Calu3 (cell line): Measurements from ENCODE around the gene MCCD1. TPM values are rescaled to one million over a fixed set of nuclear protein-coding genes. Genes with fewer than 3 reads are reported as not detected.

ENCODE experiments used
- BruUV-seq: library from RNA; stranded (reverse); fragments of 400-500 nt; replicated peaks from 2 replicates; lab custom pipeline; 2021; lab: Mats Ljungman, UMichigan
- CTCF ChIA-PET: fragments of 300-600 bp; sonication (Branson Sonifier 250); formaldehyde crosslinking; loops from one replicate; lab custom pipeline; 2022; ENCODE audit warnings: antibody characterized with exemption; lab: Charles Lee
- DNase-seq: peaks from one replicate; pipeline ENCODE4 v3.0.0; 2022
- H3K27ac Mint-ChIP-seq: one replicate; pipeline ENCODE4 v1.8.0; 2022; ENCODE audit warnings: mixed read lengths; ENCODE audit not compliant: unreplicated experiment
- H3K27me3 Mint-ChIP-seq: one replicate; pipeline ENCODE4 v1.8.0; 2022; ENCODE audit warnings: mixed read lengths; ENCODE audit not compliant: unreplicated experiment
- H3K36me3 Mint-ChIP-seq: one replicate; pipeline ENCODE4 v1.8.0; 2022; ENCODE audit warnings: mild to moderate bottlenecking, moderate library complexity, mixed read lengths; ENCODE audit not compliant: insufficient read depth, unreplicated experiment
- H3K4me1 Mint-ChIP-seq: one replicate; pipeline ENCODE4 v1.8.0; 2022; ENCODE audit warnings: mild to moderate bottlenecking, low read depth, mixed read lengths; ENCODE audit not compliant: unreplicated experiment
- H3K4me3 Mint-ChIP-seq: one replicate; pipeline ENCODE4 v1.8.0; 2022; ENCODE audit warnings: mild to moderate bottlenecking, low read depth, moderate library complexity, mixed read lengths; ENCODE audit not compliant: unreplicated experiment
- H3K9me3 Mint-ChIP-seq: one replicate; pipeline ENCODE4 v1.8.0; 2022; ENCODE audit warnings: low read depth, mixed read lengths; ENCODE audit not compliant: unreplicated experiment
- CTCF ChIP-seq: fragments of 200-600 bp; IDR thresholded peaks from one replicate; pipeline ENCODE4 v1.8.0; 2022; ENCODE audit warnings: antibody characterized with exemption; ENCODE audit not compliant: unreplicated experiment
- intact Hi-C: fragments of 100-400 bp; cut with micrococcal nuclease; formaldehyde crosslinking; loops from one replicate; pipeline ENCODE4 v1.10.0; 2022; ENCODE audit not compliant: unreplicated experiment
- total RNA-seq: library from RNA; stranded (reverse); gene quantifications from 2 replicates; pipeline ENCODE4 v1.2.3, GENCODE V29; 2022

Gene MCCD1
- total RNA-seq, 1 experiment from 2014 or later = not detected

DNA sequence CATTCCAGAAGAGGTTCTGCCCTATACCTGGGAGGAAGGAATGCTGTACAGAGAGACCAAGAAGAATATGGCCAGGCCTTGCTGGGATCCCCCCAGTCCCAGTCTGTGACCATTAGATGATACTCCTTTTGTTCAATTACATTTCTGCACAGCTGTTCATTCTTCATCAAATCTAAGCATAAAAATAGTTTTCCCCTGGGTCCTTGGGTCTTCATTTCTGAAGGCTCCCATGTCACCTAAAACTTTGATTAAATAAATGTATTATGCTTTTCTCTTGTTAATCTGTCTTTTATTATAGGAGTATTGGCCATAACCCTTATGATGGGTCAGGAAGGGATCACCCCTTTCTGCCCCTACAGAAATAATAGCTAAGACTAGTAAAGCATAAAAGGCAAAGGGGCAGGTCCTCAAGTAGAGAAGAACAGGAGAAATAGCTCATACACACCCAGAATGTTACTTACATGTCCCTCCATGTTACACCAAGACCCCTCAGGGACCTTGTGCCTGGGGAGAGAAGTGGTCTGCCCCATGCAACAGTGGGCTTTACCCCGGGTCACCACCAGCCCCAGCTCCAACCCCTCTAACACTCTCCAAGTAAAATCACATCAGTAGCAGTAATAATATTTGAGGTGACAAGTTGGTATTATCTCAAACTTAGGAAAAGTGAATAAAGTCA, 41.2 kb downstream of the MCCD1 start:
- H3K36me3 Mint-ChIP-seq = no peaks in the 10 kb centered on the region
- CTCF ChIA-PET = interaction anchor here (0.6 to 0.7 kb wide), 2 partner anchors 23 to 1149 kb away, joined by 3 to 4 read pairs; no protein-coding TSS in a partner anchor
- intact Hi-C loops = no loop called here
- BruUV-seq = no TSS peak
- H3K27me3 Mint-ChIP-seq = peaks cover 66% of the 10 kb centered on the region
- H3K4me1 Mint-ChIP-seq = no peaks in the 10 kb centered on the region
- TF ChIP-seq CTCF = no peak
- no peaks in the 10 kb centered on the region for H3K9me3 Mint-ChIP-seq
- no peak overlapping the region for H3K27ac Mint-ChIP-seq
- no peak overlapping the region for H3K4me3 Mint-ChIP-seq
- no peak for DNase-seq

DNA sequence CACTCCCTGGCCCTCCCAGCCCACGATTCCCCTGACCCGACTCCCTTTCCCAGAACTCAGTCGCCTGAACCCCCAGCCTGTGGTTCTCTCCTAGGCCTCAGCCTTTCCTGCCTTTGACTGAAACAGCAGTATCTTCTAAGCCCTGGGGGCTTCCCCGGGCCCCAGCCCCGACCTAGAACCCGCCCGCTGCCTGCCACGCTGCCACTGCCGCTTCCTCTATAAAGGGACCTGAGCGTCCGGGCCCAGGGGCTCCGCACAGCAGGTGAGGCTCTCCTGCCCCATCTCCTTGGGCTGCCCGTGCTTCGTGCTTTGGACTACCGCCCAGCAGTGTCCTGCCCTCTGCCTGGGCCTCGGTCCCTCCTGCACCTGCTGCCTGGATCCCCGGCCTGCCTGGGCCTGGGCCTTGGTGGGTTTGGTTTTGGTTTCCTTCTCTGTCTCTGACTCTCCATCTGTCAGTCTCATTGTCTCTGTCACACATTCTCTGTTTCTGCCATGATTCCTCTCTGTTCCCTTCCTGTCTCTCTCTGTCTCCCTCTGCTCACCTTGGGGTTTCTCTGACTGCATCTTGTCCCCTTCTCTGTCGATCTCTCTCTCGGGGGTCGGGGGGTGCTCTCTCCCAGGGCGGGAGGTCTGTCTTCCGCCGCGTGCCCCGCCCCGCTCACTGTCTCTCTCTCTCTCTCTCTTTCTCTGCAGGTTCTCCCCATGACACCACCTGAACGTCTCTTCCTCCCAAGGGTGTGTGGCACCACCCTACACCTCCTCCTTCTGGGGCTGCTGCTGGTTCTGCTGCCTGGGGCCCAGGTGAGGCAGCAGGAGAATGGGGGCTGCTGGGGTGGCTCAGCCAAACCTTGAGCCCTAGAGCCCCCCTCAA, 43.5 kb downstream of the MCCD1 start, which contains the start of gene LTA:
Gene LTA (plus strand): TSS at position 249 of the 871 bp plus-strand sequence. CDS start 454 bp downstream, at position 703.
- no peak for TF ChIP-seq CTCF
- intact Hi-C loops = no loop called here
- BruUV-seq = no TSS peak
- no peak for DNase-seq
- Mint-ChIP-seq H3K27me3 (peaks cover 79% of the 10 kb centered on the region), H3K9me3 (no peaks in the 10 kb centered on the region), H3K27ac (no peak within 1 kb of the TSS), H3K4me1 (no peaks in the 10 kb centered on the region), H3K36me3 (no peaks in the 10 kb centered on the region), H3K4me3 (no peak within 1 kb of the TSS)
- CTCF ChIA-PET = interaction anchor here (2.3 kb wide), 1 partner anchor 11 kb away, joined by 8 read pairs; no protein-coding TSS in a partner anchor

DNA sequence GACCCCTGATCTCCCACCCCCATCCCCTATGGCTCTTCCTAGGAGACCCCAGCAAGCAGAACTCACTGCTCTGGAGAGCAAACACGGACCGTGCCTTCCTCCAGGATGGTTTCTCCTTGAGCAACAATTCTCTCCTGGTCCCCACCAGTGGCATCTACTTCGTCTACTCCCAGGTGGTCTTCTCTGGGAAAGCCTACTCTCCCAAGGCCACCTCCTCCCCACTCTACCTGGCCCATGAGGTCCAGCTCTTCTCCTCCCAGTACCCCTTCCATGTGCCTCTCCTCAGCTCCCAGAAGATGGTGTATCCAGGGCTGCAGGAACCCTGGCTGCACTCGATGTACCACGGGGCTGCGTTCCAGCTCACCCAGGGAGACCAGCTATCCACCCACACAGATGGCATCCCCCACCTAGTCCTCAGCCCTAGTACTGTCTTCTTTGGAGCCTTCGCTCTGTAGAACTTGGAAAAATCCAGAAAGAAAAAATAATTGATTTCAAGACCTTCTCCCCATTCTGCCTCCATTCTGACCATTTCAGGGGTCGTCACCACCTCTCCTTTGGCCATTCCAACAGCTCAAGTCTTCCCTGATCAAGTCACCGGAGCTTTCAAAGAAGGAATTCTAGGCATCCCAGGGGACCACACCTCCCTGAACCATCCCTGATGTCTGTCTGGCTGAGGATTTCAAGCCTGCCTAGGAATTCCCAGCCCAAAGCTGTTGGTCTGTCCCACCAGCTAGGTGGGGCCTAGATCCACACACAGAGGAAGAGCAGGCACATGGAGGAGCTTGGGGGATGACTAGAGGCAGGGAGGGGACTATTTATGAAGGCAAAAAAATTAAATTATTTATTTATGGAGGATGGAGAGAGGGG, 44.7 kb downstream of the MCCD1 start:
- Mint-ChIP-seq H3K4me3 (no peak overlapping the region), H3K9me3 (no peaks in the 10 kb centered on the region), H3K36me3 (no peaks in the 10 kb centered on the region), H3K27ac (no peak overlapping the region), H3K27me3 (peaks cover 67% of the 10 kb centered on the region), H3K4me1 (no peaks in the 10 kb centered on the region)
- CTCF ChIA-PET = interaction anchor here (0.5 to 2.3 kb wide), 3 partner anchors 10 to 14 kb away, joined by 3 to 8 read pairs (median 3); no protein-coding TSS in a partner anchor
- BruUV-seq = no TSS peak
- TF ChIP-seq CTCF = no peak
- intact Hi-C loops = no loop called here
- DNase-seq = no peak
